Hepatocyte (in vitro differentiated cells): Measurements from ENCODE around the gene PRIM1. TPM values are rescaled to one million over a fixed set of nuclear protein-coding genes. Genes with fewer than 3 reads are reported as not detected.
"Not testable (repeated sequence)": the region's sequence is repeated elsewhere in the genome, so short reads cannot be mapped to it uniquely, and the experiment has no call there.

Source experiments
- DNase-seq: peaks from one replicate; pipeline ENCODE4 v3.0.0-alpha.2; 2016; ENCODE audit warnings: low spot score
- H2AFZ ChIP-seq: fragments of 200-600 bp; sonication (generic); 2 replicates; pipeline ENCODE4 v1.6.0; 2016; ENCODE audit warnings: antibody characterized with exemption, mild to moderate bottlenecking
- H3K27ac ChIP-seq: fragments of 200-600 bp; sonication (generic); 2 replicates; pipeline ENCODE4 v1.5.1; 2016; ENCODE audit warnings: mild to moderate bottlenecking
- H3K27me3 ChIP-seq: fragments of 200-600 bp; sonication (generic); 2 replicates; pipeline ENCODE4 v1.6.1; 2016
- H3K36me3 ChIP-seq: fragments of 200-600 bp; sonication (generic); replicated peaks from 2 replicates; pipeline ENCODE4 v1.5.1; 2016; ENCODE audit warnings: low read depth; ENCODE audit not compliant: insufficient read depth
- H3K4me1 ChIP-seq: fragments of 200-600 bp; sonication (generic); 2 replicates; pipeline ENCODE4 v1.5.1; 2016; ENCODE audit warnings: mild to moderate bottlenecking, moderate library complexity; ENCODE audit not compliant: insufficient read depth
- H3K4me2 ChIP-seq: fragments of 200-600 bp; sonication (generic); 2 replicates; pipeline ENCODE4 v1.6.0; 2016
- H3K4me3 ChIP-seq: fragments of 200-600 bp; sonication (generic); 2 replicates; pipeline ENCODE4 v1.5.1; 2016; ENCODE audit warnings: mild to moderate bottlenecking
- H3K79me2 ChIP-seq: fragments of 200-600 bp; sonication (generic); 2 replicates; pipeline ENCODE4 v1.6.0; 2017; ENCODE audit warnings: mild to moderate bottlenecking
- H3K9me2 ChIP-seq: fragments of 200-600 bp; sonication (generic); replicated peaks from 2 replicates; pipeline ENCODE4 v1.6.0; 2017; ENCODE audit warnings: mild to moderate bottlenecking; ENCODE audit not compliant: insufficient read depth
- H3K9me3 ChIP-seq: fragments of 200-600 bp; sonication (generic); 2 replicates; pipeline ENCODE4 v1.5.1; 2016; ENCODE audit warnings: low read depth, mild to moderate bottlenecking
- H4K20me1 ChIP-seq: fragments of 200-600 bp; sonication (generic); 2 replicates; pipeline ENCODE4 v1.6.0; 2016; ENCODE audit warnings: mild to moderate bottlenecking; ENCODE audit not compliant: insufficient read depth, poor library complexity, severe bottlenecking
- EZH2 ChIP-seq: fragments of 200-600 bp; sonication (generic); IDR thresholded peaks from 2 replicates; pipeline ENCODE4 v1.6.1; 2016; ENCODE audit warnings: antibody characterized with exemption, mild to moderate bottlenecking, borderline replicate concordance
- EZH2phosphoT487 ChIP-seq: fragments of 200-600 bp; sonication (generic); IDR thresholded peaks from one replicate; pipeline ENCODE4 v1.6.1; 2018; ENCODE audit warnings: antibody characterized with exemption, mild to moderate bottlenecking, low read depth, moderate library complexity; ENCODE audit not compliant: unreplicated experiment, severe bottlenecking
- WGBS: methylation state at CpG from one replicate; pipeline ENCODE4 v1.1.6; 2016; ENCODE audit warnings: low lambda C conversion rate; ENCODE audit errors: missing lambda C conversion rate; 5-methylcytosine and 5-hydroxymethylcytosine counted together
- polyA plus RNA-seq: library from polyadenylated mRNA; unstranded; fragments of >200 nt; fragmentation: Nextera tagmentation; extraction: Ambion mirVana; gene quantifications from 2 replicates; pipeline ENCODE4 v1.2.1, GENCODE V29; 2016
- total RNA-seq: library from RNA; depleted of rRNA; stranded (reverse); fragments of >200 nt; gene quantifications from 2 replicates; pipeline ENCODE4 v1.2.3, GENCODE V29; 2014
- TF ChIP-seq, protein P1 (sequence below): fragments of 200-600 bp; sonication (generic); IDR thresholded peaks from 2 replicates; pipeline ENCODE4 v1.5.1; 2016; ENCODE audit warnings: antibody characterized with exemption, mild to moderate bottlenecking; ENCODE audit not compliant: poor library complexity

PRIM1 gene
- total RNA-seq = 6.8 and 14.0 TPM in 2 replicates
- 5.9 and 6.5 TPM in 2 replicates for polyA plus RNA-seq

DNA sequence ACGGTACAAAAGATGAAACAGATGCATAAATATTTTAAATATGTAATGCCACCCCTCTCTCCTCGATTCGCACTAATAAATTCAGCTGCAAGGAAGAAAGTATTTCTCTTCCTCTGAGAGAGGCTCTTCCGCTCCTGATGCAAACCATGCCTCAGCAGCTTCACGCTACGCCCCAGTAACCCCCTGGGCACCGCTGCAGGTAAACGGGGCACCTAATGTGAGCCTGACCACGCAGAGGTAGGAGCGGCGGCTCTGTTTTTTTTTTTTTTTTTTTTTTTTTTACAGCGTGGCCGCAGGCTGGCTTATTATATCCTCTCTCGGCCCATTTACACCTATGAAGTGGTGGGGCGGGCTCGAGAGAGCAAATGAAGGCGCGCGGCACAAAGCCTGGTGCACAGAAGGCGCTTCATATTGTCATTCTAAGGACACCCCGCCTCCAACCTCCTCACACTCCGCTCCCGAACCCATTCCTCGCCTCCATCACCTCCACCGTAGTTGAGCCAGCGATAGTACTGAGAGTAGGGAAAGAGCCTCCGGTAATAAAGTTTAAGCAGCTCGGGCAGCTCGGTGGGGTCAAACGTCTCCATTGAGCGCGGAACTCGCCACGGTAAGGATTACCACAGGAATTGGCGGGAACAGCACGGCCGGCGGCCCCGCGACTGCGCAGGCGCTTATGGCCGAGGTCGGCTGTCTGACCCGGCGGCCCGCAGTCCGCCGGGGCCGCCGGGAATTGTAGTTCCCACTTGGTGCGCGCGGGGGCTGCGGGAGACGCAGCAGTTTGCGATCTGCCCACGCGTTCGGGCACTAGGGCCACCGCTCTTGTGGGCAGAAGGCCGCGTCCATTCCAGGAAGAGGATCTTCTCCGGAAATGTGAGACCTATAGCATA is at the start of gene PRIM1:
Gene PRIM1 (minus strand): TSS at position 612 of the 887 bp plus-strand sequence. CDS start 25 bp downstream, at position 587.
- no peaks in the 10 kb centered on the region for H3K9me2 ChIP-seq
- H3K9me3 ChIP-seq = no peaks in the 10 kb centered on the region
- peaks cover 3% of the 10 kb centered on the region for H3K79me2 ChIP-seq
- no peaks in the 10 kb centered on the region for H3K27me3 ChIP-seq
- TF ChIP-seq, protein P1, sequence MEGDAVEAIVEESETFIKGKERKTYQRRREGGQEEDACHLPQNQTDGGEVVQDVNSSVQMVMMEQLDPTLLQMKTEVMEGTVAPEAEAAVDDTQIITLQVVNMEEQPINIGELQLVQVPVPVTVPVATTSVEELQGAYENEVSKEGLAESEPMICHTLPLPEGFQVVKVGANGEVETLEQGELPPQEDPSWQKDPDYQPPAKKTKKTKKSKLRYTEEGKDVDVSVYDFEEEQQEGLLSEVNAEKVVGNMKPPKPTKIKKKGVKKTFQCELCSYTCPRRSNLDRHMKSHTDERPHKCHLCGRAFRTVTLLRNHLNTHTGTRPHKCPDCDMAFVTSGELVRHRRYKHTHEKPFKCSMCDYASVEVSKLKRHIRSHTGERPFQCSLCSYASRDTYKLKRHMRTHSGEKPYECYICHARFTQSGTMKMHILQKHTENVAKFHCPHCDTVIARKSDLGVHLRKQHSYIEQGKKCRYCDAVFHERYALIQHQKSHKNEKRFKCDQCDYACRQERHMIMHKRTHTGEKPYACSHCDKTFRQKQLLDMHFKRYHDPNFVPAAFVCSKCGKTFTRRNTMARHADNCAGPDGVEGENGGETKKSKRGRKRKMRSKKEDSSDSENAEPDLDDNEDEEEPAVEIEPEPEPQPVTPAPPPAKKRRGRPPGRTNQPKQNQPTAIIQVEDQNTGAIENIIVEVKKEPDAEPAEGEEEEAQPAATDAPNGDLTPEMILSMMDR = no peak
- TF ChIP-seq EZH2phosphoT487 (no peak), EZH2 (no peak)
- peak within 1 kb of the TSS; percentile 52 for H3K27ac ChIP-seq
- no peaks in the 10 kb centered on the region for H3K4me1 ChIP-seq
- H4K20me1 ChIP-seq = no peaks in the 10 kb centered on the region
- H2AFZ ChIP-seq = peak within 1 kb of the TSS; percentile 93
- DNase-seq = peak; percentile 91
- peak within 1 kb of the TSS; percentile 70 for H3K4me3 ChIP-seq
- 1% methylated on average over 64 of the region's 64 CpGs for WGBS
- peak within 1 kb of the TSS; percentile 91 for H3K4me2 ChIP-seq
- H3K36me3 ChIP-seq = peaks cover 2% of the 10 kb centered on the region

DNA sequence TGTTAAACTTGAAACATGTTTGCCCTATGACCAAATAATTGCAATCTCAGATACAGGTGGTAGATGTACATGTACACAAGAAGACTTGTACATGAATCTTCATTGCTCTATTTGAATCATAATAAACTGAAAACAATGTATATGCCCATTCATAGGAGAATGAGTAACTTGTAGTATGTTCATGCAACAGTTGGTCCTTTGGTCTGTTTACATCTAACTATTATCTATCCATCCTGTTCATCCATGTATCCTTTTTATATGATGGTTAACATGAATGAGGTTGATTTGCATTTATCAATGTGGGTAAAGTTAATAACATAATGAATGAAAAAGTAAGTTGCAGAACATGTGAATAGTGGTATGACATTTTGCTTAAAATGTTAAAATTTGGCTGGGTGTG is 48.1 kb upstream of the PRIM1 start:
- H3K4me1 ChIP-seq = no peaks in the 10 kb centered on the region
- H2AFZ ChIP-seq = no peak overlapping the region
- H3K9me2 ChIP-seq = no peaks in the 10 kb centered on the region
- TF ChIP-seq EZH2phosphoT487 (no peak), EZH2 (no peak)
- TF ChIP-seq, protein P1 = no peak
- no peaks in the 10 kb centered on the region for H3K27me3 ChIP-seq
- no peaks in the 10 kb centered on the region for H4K20me1 ChIP-seq
- no peaks in the 10 kb centered on the region for H3K36me3 ChIP-seq
- H3K4me2 ChIP-seq = no peak overlapping the region
- no peaks in the 10 kb centered on the region for H3K9me3 ChIP-seq
- no peaks in the 10 kb centered on the region for H3K79me2 ChIP-seq
- no peak for DNase-seq
- H3K27ac ChIP-seq = no peak overlapping the region
- no peak overlapping the region for H3K4me3 ChIP-seq

DNA sequence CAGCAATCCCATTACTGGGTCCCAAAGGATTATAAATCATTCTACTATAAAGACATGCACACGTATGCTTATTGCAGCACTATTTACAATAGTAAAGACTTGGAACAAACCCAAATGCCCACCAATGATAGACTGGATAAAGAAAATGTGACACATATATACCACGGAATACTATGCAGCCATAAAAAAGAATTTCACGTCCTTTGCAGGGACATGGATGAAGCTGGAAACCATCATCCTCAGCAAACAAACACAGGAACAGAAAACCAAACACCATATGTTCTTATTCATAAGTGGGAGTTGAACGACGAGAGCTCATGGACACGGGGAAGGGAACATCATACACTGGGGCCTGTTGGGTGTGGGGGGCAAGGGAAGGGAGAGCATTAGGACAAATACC is 47.2 kb upstream of the PRIM1 start:
- not testable (repeated sequence) for DNase-seq, H3K27ac ChIP-seq, H3K9me3 ChIP-seq, H3K27me3 ChIP-seq, H3K36me3 ChIP-seq, H4K20me1 ChIP-seq, H3K4me3 ChIP-seq, H3K79me2 ChIP-seq, H3K4me2 ChIP-seq, H3K4me1 ChIP-seq, H2AFZ ChIP-seq, H3K9me2 ChIP-seq
- 94% methylated on average over 6 of the region's 6 CpGs for WGBS

DNA sequence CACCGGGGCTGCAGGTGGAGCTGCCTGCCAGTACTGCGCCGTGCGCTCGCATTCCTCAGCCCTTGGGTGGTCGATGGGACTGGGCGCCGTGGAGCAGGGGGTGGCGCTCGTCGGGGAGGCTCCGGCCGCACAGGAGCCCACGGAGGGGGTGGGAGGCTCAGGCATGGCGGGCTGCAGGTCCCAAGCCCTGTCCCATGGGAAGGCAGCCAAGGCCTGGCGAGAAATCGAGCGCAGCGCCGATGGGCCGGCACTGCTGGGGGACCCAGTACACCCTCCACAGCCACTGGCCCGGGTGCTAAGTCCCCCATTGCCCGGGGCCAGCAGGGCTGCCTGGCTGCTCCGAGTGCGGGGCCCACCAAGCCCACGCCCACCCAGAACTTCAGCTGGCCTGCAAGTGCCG is 43.7 kb upstream of the PRIM1 start:
- 98% methylated on average over 6 of the region's 27 CpGs for WGBS
- H3K36me3 ChIP-seq, DNase-seq, H2AFZ ChIP-seq, H3K4me2 ChIP-seq, H3K4me1 ChIP-seq, H3K9me3 ChIP-seq, H3K9me2 ChIP-seq, H3K4me3 ChIP-seq, H3K27me3 ChIP-seq, H3K79me2 ChIP-seq, H4K20me1 ChIP-seq, H3K27ac ChIP-seq: not testable (repeated sequence)

DNA sequence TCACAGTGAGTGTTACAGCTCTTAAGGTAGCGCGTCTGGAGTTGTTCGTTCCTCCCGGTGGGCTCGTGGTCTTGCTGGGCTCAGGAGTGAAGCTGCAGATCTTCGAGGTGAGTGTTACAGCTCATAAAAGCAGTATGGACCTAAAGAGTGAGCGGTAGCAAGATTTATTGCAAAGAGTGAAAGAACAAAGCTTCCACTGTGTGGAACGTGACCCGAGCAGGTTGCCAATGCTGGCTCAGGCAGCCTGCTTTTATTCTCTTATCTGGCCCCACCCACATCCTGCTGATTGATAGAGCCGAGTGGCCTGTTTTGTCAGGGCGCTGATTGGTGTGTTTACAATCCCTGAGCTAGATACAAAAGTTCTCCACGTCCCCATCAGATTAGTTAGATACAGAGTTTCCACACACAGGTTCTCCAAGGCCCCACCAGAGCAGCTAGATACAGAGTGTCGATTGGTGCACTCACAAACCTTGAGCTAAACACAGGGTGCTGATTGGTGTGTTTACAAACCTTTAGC is 43.0 kb upstream of the PRIM1 start:
- H3K4me1 ChIP-seq, H3K27me3 ChIP-seq, H4K20me1 ChIP-seq, H3K79me2 ChIP-seq, H3K27ac ChIP-seq, H3K4me2 ChIP-seq, H3K9me2 ChIP-seq, H2AFZ ChIP-seq, H3K9me3 ChIP-seq, H3K36me3 ChIP-seq, H3K4me3 ChIP-seq, DNase-seq: not testable (repeated sequence)
- 72% methylated on average over 12 of the region's 13 CpGs for WGBS

DNA sequence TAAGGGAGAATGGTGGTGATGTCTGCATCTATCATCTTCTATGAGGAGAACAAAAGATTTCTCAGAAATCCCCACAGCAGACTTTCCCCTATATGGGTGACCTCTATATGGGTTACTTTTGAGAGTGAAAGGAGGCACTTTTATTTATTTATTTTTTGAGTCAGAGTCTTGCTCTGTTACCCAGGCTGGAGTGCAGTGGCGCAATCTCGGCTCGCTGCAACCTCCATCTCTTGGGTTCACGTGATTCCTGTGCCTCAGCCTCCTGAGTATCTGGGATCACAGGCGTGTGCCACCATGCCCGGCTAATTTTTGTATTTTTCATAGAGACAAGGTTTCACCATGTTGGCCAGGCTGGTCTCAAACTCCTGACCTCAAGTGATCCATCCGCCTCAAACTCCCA is 41.0 kb upstream of the PRIM1 start:
- H3K4me2 ChIP-seq, DNase-seq, H3K27ac ChIP-seq, H3K9me3 ChIP-seq, H3K79me2 ChIP-seq, H3K9me2 ChIP-seq, H3K36me3 ChIP-seq, H3K4me1 ChIP-seq, H4K20me1 ChIP-seq, H3K27me3 ChIP-seq, H2AFZ ChIP-seq, H3K4me3 ChIP-seq: not testable (repeated sequence)
- WGBS = 88% methylated on average over 7 of the region's 7 CpGs
